HT1080 (cell line): ENCODE measurements around the gene CCL2. TPM values are rescaled to one million over a fixed set of nuclear protein-coding genes. Genes with fewer than 3 reads are reported as not detected.

Source experiments
- DNase-seq: peaks from one replicate; pipeline ENCODE4 v3.0.0-alpha.2; 2015; ENCODE audit warnings: low read depth
- total RNA-seq: library from RNA; depleted of rRNA; stranded (reverse); fragments of >200 nt; shearing (Covaris generic); gene quantifications from 2 replicates; pipeline ENCODE4 v1.2.3, GENCODE V29; 2014

The CCL2 gene
- total RNA-seq, 1 experiment from 2014 or later = 0.51 TPM

GRCh38 chr17:34237458-34237857 is 17.6 kb upstream of the CCL2 start:
- no peak for DNase-seq

- DNase-seq = no peak
Measured at GRCh38 chr17:34241062-34241461, 14.0 kb upstream of the CCL2 start.

GRCh38 chr17:34242587-34243363 is 12.3 kb upstream of the CCL2 start:
- no peak for DNase-seq

DNA sequence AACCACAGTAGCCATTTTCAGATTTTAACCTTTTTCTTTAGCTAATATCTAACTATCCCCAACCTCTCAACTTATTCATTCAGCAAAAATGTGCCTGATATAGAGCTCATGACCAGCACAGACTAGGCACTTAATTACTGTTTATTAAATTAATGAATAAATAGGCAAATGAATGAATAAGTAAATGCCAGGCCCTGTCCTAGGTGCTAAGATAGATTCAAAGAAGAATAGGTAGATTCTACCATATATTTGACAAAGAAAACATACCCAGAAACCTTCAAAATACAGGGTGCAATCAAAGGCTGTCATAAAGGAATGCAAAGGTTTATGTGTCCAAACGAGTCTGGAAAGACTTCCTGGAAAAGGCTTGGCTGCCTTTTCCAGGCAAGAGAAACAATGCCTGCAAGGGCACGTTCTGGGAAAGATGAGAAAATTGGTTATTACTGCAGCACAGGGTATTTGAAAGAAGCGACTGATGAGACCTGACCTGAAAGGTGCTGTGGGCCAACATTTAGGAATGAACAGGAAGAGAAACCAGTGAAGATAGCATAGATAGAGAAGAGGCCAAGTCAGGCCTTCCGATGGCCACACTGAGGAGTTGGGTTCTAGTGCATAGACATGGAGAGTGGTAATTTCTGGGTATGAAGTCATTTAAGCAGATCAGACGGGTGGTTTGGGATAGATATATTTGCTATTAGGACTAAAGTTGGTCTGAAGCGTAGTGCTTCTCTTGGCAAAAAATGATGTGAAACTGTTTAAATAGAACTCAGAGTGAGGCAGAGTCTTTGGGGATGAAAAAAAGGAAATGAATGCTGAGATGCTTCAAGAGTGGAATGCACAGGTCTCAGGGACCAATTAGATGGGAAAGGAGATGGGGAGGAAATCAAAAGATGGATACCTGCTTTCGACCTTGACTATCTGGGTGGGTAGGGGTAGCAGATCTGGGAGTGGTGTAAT is 11.4 kb upstream of the CCL2 start:
- no peak for DNase-seq

GRCh38 chr17:34245351-34245905 is 9.7 kb upstream of the CCL2 start:
- DNase-seq = no peak

GRCh38 chr17:34246446-34246845 is 8.6 kb upstream of the CCL2 start:
- no peak for DNase-seq

DNA sequence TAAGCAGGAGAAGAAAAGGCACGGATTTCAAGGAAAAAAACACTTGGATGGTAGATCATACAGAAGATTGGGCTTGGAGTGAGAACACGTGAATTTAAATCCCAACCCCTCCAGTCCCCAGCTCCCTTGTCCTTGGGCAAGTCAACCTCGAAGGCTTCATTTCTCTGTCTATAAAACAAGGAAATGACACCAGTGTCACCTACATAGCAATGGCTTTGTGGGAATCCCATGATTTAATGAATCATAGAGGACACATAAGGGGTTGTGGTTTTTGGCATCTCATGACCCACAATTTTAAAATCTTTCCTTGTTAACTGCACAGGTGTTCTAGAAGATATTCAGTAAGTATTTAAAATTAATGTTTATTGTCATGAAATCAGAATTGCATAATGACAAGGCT is 8.2 kb upstream of the CCL2 start:
- DNase-seq = no peak

DNA sequence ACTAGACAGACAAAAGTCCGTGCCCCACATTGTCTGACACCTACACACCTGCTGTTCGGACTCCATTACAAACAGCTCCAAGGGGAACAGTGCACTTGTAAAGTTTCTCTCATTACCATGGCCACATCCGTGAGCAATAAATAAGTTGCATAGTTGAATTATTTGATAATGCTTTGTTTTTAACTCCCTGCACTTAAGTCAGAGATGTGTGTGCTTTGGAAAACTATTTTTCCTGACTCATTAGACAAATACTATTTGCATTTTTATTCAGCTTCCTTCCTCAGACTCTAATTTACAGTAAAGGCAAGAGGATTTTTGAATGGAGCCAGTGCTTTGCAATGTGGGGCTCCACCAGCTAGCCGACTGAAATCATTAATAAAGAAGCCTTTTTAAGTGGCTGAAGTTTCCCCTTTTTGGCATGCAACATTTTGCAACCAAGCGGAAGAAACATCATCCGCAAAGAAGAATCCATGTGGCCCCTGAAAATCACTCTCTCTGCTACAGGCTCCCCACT is 6.5 kb upstream of the CCL2 start:
- DNase-seq = no peak

GRCh38 chr17:34249061-34249460 is 6.0 kb upstream of the CCL2 start:
- DNase-seq = no peak

GRCh38 chr17:34249478-34249877 is 5.6 kb upstream of the CCL2 start:
- no peak for DNase-seq

DNA sequence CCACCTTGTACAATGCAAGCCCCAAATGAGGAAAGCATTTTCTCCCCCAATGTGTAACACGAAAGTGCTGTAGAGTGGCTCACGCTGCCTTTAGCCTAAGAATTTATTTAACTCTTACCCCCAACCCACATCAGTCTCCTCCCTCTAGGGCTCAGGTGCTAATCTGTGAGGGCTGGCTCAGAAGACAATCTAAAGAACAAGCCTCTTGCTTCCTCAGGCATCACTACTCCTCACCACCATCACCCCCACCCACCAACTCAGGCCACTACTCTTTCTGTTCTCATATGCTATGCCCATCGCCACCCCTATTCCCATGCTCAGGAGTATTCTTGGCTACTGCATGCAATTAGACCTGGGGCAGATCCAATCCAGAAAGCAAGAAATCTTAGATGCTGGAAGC is 3.9 kb upstream of the CCL2 start:
- DNase-seq = no peak

DNA sequence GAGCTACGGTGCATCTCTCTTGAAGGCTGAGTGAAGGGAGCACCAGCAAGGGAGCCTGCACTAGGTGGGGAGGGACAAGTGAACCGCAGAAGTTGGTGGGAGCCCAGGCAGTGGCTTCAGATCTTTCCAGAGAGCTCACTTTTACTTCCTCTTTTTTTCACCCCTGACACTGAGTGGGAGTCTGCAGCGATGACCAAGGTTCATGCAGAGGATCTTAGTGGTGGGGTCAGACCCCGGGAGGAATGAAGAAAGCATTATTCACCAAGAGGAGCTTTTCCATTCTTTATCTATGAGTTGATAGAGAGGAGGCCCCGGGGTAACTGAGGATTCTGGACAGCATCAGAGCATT is 3.0 kb upstream of the CCL2 start:
- DNase-seq = no peak

- DNase-seq = peak; percentile 27
Measured at GRCh38 chr17:34252444-34253138, 2.5 kb upstream of the CCL2 start.

DNA sequence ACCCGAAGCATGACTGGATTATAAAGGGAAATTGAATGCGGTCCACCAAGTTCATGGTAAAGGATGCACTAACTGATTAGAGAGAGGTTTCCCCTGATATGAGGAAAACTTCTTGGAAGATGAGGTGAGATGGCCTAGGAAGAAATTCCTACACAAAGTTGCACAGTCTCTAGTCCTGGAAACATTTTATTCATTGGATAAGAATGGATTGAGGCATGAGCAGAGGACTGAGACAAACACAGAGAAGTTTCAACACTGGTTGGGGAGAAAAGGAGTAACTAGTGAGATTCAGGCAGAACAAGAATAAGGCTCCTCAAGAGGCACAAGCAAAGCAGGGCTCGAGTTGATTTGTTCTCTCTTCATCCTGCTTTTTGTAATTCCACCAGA is 2.0 kb upstream of the CCL2 start:
- no peak for DNase-seq

- no peak for DNase-seq
Measured at GRCh38 chr17:34254146-34254545, 939 bp upstream of the CCL2 start.

GRCh38 chr17:34255381-34255732 is 272 bp downstream of the CCL2 start:
- no peak for DNase-seq

GRCh38 chr17:34255841-34256240 is 756 bp downstream of the CCL2 start:
- DNase-seq = no peak

DNA sequence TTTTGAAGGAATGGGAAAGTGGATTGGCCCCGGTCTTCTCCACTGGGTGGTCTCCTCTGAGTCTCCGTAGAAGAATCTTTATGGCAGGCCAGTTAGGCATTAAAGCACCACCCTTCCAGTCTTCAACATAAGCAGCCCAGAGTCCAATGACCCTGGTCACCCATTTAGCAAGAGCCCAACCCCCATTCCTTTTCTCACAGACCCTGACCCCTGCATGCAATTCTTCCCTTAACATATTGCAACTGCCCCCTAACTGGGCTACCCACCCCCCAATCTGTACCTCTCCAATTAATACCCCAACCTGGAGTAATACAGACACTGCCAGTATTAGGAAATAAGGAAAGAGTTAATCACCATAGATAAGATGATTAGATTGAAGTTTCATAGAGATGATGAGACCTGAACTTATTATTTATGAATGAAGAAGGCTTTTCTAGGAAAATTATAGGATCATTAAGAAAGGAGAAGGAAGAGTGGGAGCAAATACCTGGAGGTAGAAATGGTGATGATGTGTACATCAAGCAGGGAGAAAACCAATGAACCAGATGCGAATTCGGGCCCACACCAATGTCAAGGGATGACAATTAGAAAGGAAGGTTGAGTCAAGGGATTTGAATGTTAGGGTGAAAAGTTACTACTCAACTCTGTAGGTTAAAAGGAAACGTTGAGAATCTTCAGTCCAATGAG is 2.4 kb downstream of the CCL2 start:
- no peak for DNase-seq

DNA sequence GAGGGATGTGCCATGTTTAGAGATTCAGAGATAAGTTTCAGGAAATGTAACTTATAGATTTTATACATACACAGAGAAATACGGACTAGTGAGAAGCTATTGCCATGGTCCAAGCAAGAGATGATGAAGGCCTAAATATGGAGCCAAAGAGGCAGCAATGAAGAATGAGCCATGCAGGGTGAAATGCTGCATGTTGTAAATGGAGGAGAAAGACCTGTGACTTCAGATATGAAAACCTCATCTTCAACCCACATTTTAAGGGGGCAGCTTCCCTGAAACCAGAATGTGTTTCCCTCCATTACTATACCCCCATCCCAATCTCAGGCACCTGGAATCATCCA is 2.9 kb downstream of the CCL2 start:
- no peak for DNase-seq

DNA sequence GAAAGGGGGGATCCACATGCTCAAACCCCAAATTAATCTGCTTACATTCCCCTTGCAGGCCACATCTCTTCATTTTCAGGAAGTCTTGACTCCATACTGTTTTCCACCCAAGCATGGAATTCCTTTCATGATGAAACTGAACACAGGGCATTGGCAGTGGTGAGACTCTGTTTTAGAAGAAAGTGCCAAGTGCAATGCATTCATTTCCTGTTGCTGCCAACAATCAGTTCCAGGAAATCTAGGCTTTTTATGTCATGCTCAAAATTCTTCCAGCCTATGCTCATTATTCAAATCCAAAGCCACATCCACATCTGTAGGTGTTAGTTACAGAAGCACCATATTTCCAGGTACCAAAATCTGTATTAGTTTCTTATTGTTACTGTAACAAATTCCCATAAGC is 4.1 kb downstream of the CCL2 start:
- DNase-seq = no peak

GRCh38 chr17:34260861-34261260 is 5.8 kb downstream of the CCL2 start:
- no peak for DNase-seq
